Epithelial cell of proximal tubule (primary cell): ENCODE results near the gene GSAP. TPM values are rescaled to one million over a fixed set of nuclear protein-coding genes. Genes with fewer than 3 reads are reported as not detected.

Source experiments
- DNase-seq: peaks from one replicate; pipeline ENCODE4 v3.0.0-alpha.2; 2011; ENCODE audit warnings: low read depth
- H3K4me3 ChIP-seq: 2 replicates; pipeline ENCODE4 v1.5.1; 2011; ENCODE audit warnings: low read depth, mild to moderate bottlenecking, low read length
- CTCF ChIP-seq: conservative IDR thresholded peaks from 2 replicates; pipeline ENCODE4 v1.5.1; 2012; ENCODE audit warnings: low read depth, mild to moderate bottlenecking, low read length
- total RNA-seq: library from RNA; depleted of rRNA; stranded (reverse); fragments of >200 nt; gene quantifications from 2 replicates; pipeline ENCODE4 v1.2.3, GENCODE V29; 2015

Gene GSAP
- total RNA-seq, 1 donor from 2014 or later = 1.2 TPM

- TF ChIP-seq CTCF = peak; percentile 38
- DNase-seq = no peak
- no peak overlapping the region for H3K4me3 ChIP-seq
Measured at GRCh38 chr7:77293046-77293445, 123.1 kb downstream of the GSAP start.

- DNase-seq = no peak
- no peak for TF ChIP-seq CTCF
- H3K4me3 ChIP-seq = no peak overlapping the region
Measured at GRCh38 chr7:77290425-77290824, 125.7 kb downstream of the GSAP start.

GRCh38 chr7:77289387-77289786 is 126.8 kb downstream of the GSAP start:
- no peak for TF ChIP-seq CTCF
- no peak for DNase-seq

GRCh38 chr7:77288676-77289320 is 127.4 kb downstream of the GSAP start:
- H3K4me3 ChIP-seq = no peak overlapping the region
- no peak for DNase-seq
- no peak for TF ChIP-seq CTCF

More at GRCh38 chr7:77289387-77289786, 126.8 kb downstream of the GSAP start:
- no peak overlapping the region for H3K4me3 ChIP-seq

- DNase-seq = no peak
- no peak for TF ChIP-seq CTCF
- H3K4me3 ChIP-seq = peak overlapping the region; percentile 7
Measured at GRCh38 chr7:77284616-77285015, 131.5 kb downstream of the GSAP start.

GRCh38 chr7:77284005-77284404 is 132.1 kb downstream of the GSAP start:
- DNase-seq = no peak
- H3K4me3 ChIP-seq = peak overlapping the region; percentile 35
- TF ChIP-seq CTCF = no peak

GRCh38 chr7:77282897-77283296 is 133.3 kb downstream of the GSAP start:
- TF ChIP-seq CTCF = no peak
- peak overlapping the region; percentile 34 for H3K4me3 ChIP-seq
- no peak for DNase-seq
